Measurements from ENCODE around the gene TLE5. TPM values are rescaled to one million over a fixed set of nuclear protein-coding genes. Genes with fewer than 3 reads are reported as not detected.

The TLE5 gene
- total and polyA plus RNA-seq, 2 experiments from 2014 or later = 130 to 154 TPM

DNA sequence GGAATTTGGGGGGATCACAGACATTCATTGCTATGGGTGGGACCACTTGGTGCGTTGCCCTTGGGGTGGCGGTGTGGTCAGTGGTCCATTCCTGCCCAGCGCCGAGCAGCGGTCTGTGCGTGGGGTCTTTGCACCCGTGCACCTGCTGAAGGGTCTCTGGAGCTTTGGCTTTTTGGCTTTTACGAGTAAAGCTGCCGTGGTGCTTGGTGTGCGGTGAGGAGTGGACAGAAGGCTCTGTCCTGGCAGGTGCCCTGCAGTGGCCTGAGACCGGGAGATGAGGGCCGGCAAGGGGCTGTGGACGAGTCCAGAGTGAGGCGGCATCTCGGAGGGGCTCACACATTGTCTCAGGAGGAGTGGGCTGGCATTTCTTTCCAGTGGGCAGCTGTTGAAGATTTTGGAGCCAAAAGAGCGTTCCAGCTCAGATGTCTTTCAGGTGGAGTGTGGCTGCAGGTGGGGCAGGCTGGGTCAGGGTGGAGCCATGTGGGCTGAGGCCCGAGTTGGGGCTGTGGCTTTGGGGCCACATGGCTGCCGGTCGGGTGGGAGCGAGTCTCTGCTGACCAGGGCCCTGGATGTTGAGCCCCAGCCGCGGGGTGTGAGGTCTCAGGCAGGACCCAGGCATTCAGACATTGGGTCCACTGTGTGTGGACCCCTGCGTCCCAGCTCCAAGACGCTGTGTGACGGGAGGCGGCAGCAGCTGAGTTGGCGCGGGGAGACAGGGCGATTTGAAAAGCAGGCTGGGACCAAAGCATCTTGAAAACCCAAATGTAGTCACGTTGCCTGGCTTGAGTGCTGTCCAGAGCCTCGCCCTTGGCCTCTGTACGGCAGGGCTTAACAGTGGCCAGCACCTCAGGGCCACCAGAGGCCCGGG lies 43.6 kb upstream of the TLE5 start (continued):
- TF ChIP-seq, protein P1, sequence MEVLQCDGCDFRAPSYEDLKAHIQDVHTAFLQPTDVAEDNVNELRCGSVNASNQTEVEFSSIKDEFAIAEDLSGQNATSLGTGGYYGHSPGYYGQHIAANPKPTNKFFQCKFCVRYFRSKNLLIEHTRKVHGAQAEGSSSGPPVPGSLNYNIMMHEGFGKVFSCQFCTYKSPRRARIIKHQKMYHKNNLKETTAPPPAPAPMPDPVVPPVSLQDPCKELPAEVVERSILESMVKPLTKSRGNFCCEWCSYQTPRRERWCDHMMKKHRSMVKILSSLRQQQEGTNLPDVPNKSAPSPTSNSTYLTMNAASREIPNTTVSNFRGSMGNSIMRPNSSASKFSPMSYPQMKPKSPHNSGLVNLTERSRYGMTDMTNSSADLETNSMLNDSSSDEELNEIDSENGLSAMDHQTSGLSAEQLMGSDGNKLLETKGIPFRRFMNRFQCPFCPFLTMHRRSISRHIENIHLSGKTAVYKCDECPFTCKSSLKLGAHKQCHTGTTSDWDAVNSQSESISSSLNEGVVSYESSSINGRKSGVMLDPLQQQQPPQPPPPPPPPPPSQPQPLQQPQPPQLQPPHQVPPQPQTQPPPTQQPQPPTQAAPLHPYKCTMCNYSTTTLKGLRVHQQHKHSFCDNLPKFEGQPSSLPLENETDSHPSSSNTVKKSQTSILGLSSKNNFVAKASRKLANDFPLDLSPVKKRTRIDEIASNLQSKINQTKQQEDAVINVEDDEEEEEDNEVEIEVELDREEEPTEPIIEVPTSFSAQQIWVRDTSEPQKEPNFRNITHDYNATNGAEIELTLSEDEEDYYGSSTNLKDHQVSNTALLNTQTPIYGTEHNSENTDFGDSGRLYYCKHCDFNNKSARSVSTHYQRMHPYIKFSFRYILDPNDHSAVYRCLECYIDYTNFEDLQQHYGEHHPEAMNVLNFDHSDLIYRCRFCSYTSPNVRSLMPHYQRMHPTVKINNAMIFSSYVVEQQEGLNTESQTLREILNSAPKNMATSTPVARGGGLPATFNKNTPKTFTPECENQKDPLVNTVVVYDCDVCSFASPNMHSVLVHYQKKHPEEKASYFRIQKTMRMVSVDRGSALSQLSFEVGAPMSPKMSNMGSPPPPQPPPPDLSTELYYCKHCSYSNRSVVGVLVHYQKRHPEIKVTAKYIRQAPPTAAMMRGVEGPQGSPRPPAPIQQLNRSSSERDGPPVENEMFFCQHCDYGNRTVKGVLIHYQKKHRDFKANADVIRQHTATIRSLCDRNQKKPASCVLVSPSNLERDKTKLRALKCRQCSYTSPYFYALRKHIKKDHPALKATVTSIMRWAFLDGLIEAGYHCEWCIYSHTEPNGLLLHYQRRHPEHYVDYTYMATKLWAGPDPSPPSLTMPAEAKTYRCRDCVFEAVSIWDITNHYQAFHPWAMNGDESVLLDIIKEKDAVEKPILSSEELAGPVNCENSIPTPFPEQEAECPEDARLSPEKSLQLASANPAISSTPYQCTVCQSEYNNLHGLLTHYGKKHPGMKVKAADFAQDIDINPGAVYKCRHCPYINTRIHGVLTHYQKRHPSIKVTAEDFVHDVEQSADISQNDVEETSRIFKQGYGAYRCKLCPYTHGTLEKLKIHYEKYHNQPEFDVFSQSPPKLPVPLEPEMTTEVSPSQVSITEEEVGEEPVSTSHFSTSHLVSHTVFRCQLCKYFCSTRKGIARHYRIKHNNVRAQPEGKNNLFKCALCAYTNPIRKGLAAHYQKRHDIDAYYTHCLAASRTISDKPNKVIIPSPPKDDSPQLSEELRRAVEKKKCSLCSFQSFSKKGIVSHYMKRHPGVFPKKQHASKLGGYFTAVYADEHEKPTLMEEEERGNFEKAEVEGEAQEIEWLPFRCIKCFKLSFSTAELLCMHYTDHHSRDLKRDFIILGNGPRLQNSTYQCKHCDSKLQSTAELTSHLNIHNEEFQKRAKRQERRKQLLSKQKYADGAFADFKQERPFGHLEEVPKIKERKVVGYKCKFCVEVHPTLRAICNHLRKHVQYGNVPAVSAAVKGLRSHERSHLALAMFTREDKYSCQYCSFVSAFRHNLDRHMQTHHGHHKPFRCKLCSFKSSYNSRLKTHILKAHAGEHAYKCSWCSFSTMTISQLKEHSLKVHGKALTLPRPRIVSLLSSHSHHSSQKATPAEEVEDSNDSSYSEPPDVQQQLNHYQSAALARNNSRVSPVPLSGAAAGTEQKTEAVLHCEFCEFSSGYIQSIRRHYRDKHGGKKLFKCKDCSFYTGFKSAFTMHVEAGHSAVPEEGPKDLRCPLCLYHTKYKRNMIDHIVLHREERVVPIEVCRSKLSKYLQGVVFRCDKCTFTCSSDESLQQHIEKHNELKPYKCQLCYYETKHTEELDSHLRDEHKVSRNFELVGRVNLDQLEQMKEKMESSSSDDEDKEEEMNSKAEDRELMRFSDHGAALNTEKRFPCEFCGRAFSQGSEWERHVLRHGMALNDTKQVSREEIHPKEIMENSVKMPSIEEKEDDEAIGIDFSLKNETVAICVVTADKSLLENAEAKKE (CRISPR knock-in tag; IDR thresholded peaks at IDR 0.05) = no peak
- TF ChIP-seq NANOG (IDR thresholded peaks at IDR 0.05; ENCODE audit: borderline replicate concordance) (no peak), ZNF331 (CRISPR knock-in tag; IDR thresholded peaks at IDR 0.05; ENCODE audit: low read depth) (no peak), CREB1 (CRISPR knock-in tag; IDR thresholded peaks at IDR 0.05; ENCODE audit: low read depth) (no peak)

DNA sequence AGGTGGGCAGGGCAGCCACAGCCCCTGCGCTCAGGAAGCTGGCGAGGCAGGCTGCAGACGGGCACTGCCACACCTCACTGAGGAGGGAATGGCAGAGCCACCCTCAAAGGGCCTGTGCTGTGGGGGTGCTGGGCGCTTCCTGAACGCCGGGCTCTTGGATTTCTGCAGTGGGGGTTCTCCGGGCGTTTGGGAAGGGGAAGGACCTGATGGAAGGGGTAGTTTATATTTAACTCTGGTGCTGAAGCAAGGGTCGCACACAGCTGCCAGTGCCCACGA lies 42.4 kb upstream of the TLE5 start:
- Mint-ChIP-seq H3K27me3 (ENCODE audit: insufficient read depth, low read depth, poor library complexity) (peaks cover 14% of the 10 kb centered on the region), H3K9me3 (no peaks in the 10 kb centered on the region; the same call in 2 of the 3 replicates), H3K36me3 (ENCODE audit: low read depth) (no peaks in the 10 kb centered on the region), H3K4me1 (peaks cover 27% of the 10 kb centered on the region), H3K4me3 (no peak overlapping the region), H3K27ac (peak overlapping the region; percentile 31; the same call in 1 of the 2 replicates)
- H3K79me2 ChIP-seq (replicated peaks; ENCODE audit: insufficient read depth) = peaks cover 66% of the 10 kb centered on the region
- H3K4me2 ChIP-seq = no peak overlapping the region
- H2AFZ ChIP-seq = no peak overlapping the region
- no peaks in the 10 kb centered on the region for H3K36me3 ChIP-seq (ENCODE audit: insufficient read depth)
- H3K27me3 ChIP-seq (ENCODE audit: insufficient read depth) = no peaks in the 10 kb centered on the region
- no peak overlapping the region for H3K4me3 ChIP-seq
- H3K27ac ChIP-seq (ENCODE audit: low read depth) = no peak overlapping the region
- no peak for DNase-seq (ENCODE audit: low spot score)
- no peaks in the 10 kb centered on the region for H3K9me2 ChIP-seq (ENCODE audit: insufficient read depth)
- no peak for ATAC-seq
- peaks cover 3% of the 10 kb centered on the region for H4K20me1 ChIP-seq (replicated peaks; ENCODE audit: insufficient read depth)
- H3K4me1 ChIP-seq (ENCODE audit: insufficient read depth) = 0 out of 2 replicates have a peak, but pooled peaks cover 4% of the 10 kb centered on the region
- no peak for TF ChIP-seq STAT1 (IDR thresholded peaks at IDR 0.05; ENCODE audit: unreplicated experiment)
- no peaks in the 10 kb centered on the region for H3F3A ChIP-seq (replicated peaks; ENCODE audit: low read depth)

Measured in GM23338 (cell line).